Activated CD4-positive, alpha-beta T cell treated with anti-CD3 and anti-CD28 coated beads, Interleukin-2, amount 50 U/mL, for 16 hours (primary cell): ENCODE results near the gene UCK2.
A peak's percentile ranks its signal among the peaks of the same experiment; 100 is the strongest.

Experiments
- DNase-seq: peaks from one replicate; pipeline ENCODE4 v3.0.0-alpha.2; 2020

The UCK2 gene

GRCh38 chr1:165856606-165857005 is 29.2 kb downstream of the UCK2 start:
- DNase-seq: no peak

- DNase-seq: peak; percentile 14
Observed at GRCh38 chr1:165857046-165857801, 29.8 kb downstream of the UCK2 start.

- no peak for DNase-seq
Observed at GRCh38 chr1:165858364-165858823, 31.0 kb downstream of the UCK2 start.

- no peak for DNase-seq
Observed at GRCh38 chr1:165858967-165859845, 31.8 kb downstream of the UCK2 start.

GRCh38 chr1:165860065-165860464 is 32.7 kb downstream of the UCK2 start:
- DNase-seq: no peak

GRCh38 chr1:165861911-165862310 is 34.5 kb downstream of the UCK2 start:
- DNase-seq: no peak

GRCh38 chr1:165862448-165862847 is 35.0 kb downstream of the UCK2 start:
- DNase-seq: no peak

GRCh38 chr1:165863346-165863745 is 35.9 kb downstream of the UCK2 start:
- no peak for DNase-seq

- DNase-seq: no peak
Observed at GRCh38 chr1:165865633-165866340, 38.4 kb downstream of the UCK2 start.

GRCh38 chr1:165869343-165869742 is 41.9 kb downstream of the UCK2 start:
- no peak for DNase-seq

GRCh38 chr1:165871311-165872067 is 44.1 kb downstream of the UCK2 start:
- DNase-seq: peak; percentile 85

- no peak for DNase-seq
Observed at GRCh38 chr1:165873481-165873880, 46.1 kb downstream of the UCK2 start.

- no peak for DNase-seq
Observed at GRCh38 chr1:165874643-165875042, 47.2 kb downstream of the UCK2 start.

GRCh38 chr1:165875171-165875570 is 47.8 kb downstream of the UCK2 start:
- DNase-seq: peak; percentile 51

- no peak for DNase-seq
Observed at GRCh38 chr1:165875604-165876003, 48.2 kb downstream of the UCK2 start.

- no peak for DNase-seq
Observed at GRCh38 chr1:165876121-165876520, 48.7 kb downstream of the UCK2 start.

GRCh38 chr1:165877411-165877810 is 50.0 kb downstream of the UCK2 start:
- no peak for DNase-seq

- peak; percentile 13 for DNase-seq
Observed at GRCh38 chr1:165877940-165878556, 50.6 kb downstream of the UCK2 start.

- DNase-seq: no peak
Observed at GRCh38 chr1:165879946-165880345, 52.5 kb downstream of the UCK2 start.

- no peak for DNase-seq
Observed at GRCh38 chr1:165880993-165881392, 53.6 kb downstream of the UCK2 start.

- DNase-seq: no peak
Observed at GRCh38 chr1:165882168-165882837, 54.9 kb downstream of the UCK2 start.
